CD14-positive monocyte (primary cell): Measurements from ENCODE around the gene SEC24A. TPM values are rescaled to one million over a fixed set of nuclear protein-coding genes. Genes with fewer than 3 reads are reported as not detected.

Source experiments
- DNase-seq, 3 donors: peaks; one replicate each; pipeline ENCODE4 v3.0.0-alpha.2; 2011 to 2022
- H2AFZ ChIP-seq: 2 replicates; pipeline ENCODE4 v1.6.0; 2012; ENCODE audit warnings: mild to moderate bottlenecking, low read depth, low read length, inconsistent platforms; ENCODE audit not compliant: insufficient read depth, poor library complexity, severe bottlenecking
- H3K27ac ChIP-seq, 2 donors: 1 replicate in 1 of 2; 2 replicates in 1 of 2; pipeline ENCODE4 v1.5.1; 2012 to 2013; ENCODE audit warnings: low read length in 2 of 2, control low read depth in 1 of 2, inconsistent platforms in 1 of 2, low read depth in 1 of 2, mild to moderate bottlenecking in 1 of 2
- H3K27me3 ChIP-seq, 2 donors: one replicate each; pipeline versions ENCODE4 v1.6.0 to v1.6.1; 2011 to 2013; ENCODE audit warnings: low read length in 2 of 2; ENCODE audit not compliant: control insufficient read depth in 2 of 2, insufficient read depth in 2 of 2
- H3K36me3 ChIP-seq, 2 donors: replicated peaks in 1 of 2; 1 replicate in 1 of 2; 2 replicates in 1 of 2; pipeline versions ENCODE4 v1.5.1 to v1.6.1; 2012 to 2013; ENCODE audit warnings: low read length in 2 of 2, control low read depth in 1 of 2, inconsistent platforms in 1 of 2, mild to moderate bottlenecking in 1 of 2; ENCODE audit not compliant: insufficient read depth in 2 of 2, control insufficient read depth in 1 of 2
- H3K4me1 ChIP-seq, 2 donors: 1 replicate in 1 of 2; 2 replicates in 1 of 2; pipeline versions ENCODE4 v1.5.1 to v1.6.1; 2012 to 2013; ENCODE audit warnings: low read length in 2 of 2, control low read depth in 1 of 2, inconsistent platforms in 1 of 2, mild to moderate bottlenecking in 1 of 2, moderate library complexity in 1 of 2; ENCODE audit not compliant: insufficient read depth in 2 of 2, control insufficient read depth in 1 of 2
- H3K4me2 ChIP-seq: replicated peaks from 2 replicates; pipeline ENCODE3; 2012; ENCODE audit warnings: low read length, moderate library complexity, mild to moderate bottlenecking; ENCODE audit not compliant: poor library complexity, severe bottlenecking; ENCODE audit errors: extremely low read depth
- H3K4me3 ChIP-seq, 3 experiments: fragments of 200-600 bp in 1 of 3; sonication (generic) in 1 of 3; replicated peaks in 1 of 3; 1 replicate in 2 of 3; 2 replicates in 1 of 3; pipeline ENCODE4 v1.5.1; 2011 to 2013; ENCODE audit warnings: low read length in 3 of 3, mild to moderate bottlenecking in 3 of 3, control low read depth in 2 of 3, low read depth in 2 of 3, inconsistent platforms in 1 of 3, moderate library complexity in 1 of 3
- H3K79me2 ChIP-seq: 2 replicates; pipeline ENCODE4 v1.6.0; 2012; ENCODE audit warnings: mild to moderate bottlenecking, control low read depth, inconsistent platforms, low read length, moderate library complexity; ENCODE audit not compliant: insufficient read depth
- H3K9ac ChIP-seq: 2 replicates; pipeline ENCODE4 v1.6.0; 2017; ENCODE audit warnings: low read length, mild to moderate bottlenecking; ENCODE audit not compliant: insufficient read depth, poor library complexity, severe bottlenecking
- H3K9me3 ChIP-seq, 2 donors: replicated peaks in 1 of 2; 1 replicate in 1 of 2; 2 replicates in 1 of 2; pipeline versions ENCODE4 v1.5.1 to v1.6.1; 2012 to 2013; ENCODE audit warnings: low read length in 2 of 2, control low read depth in 1 of 2; ENCODE audit not compliant: control insufficient read depth in 1 of 2, insufficient read depth in 1 of 2
- H4K20me1 ChIP-seq: 2 replicates; pipeline ENCODE4 v1.6.0; 2012; ENCODE audit warnings: mild to moderate bottlenecking, low read length, control low read depth, moderate library complexity; ENCODE audit not compliant: insufficient read depth
- H3K27ac Mint-ChIP-seq, 7 donors: one replicate each; pipeline ENCODE4 v1.8.0; 2020; ENCODE audit warnings: mild to moderate bottlenecking in 7 of 7, mixed read lengths in 7 of 7, moderate library complexity in 6 of 7, inconsistent platforms in 2 of 7
- H3K27me3 Mint-ChIP-seq, 3 donors: one replicate each; pipeline ENCODE4 v1.8.0; 2021 to 2022; ENCODE audit warnings: low read depth in 3 of 3, mild to moderate bottlenecking in 3 of 3, mixed read lengths in 3 of 3, moderate library complexity in 3 of 3, inconsistent platforms in 1 of 3
- H3K36me3 Mint-ChIP-seq, 2 donors: one replicate each; pipeline ENCODE4 v1.8.0; 2020; ENCODE audit warnings: mixed read lengths in 2 of 2, inconsistent platforms in 1 of 2, mild to moderate bottlenecking in 1 of 2
- H3K4me1 Mint-ChIP-seq: one replicate; pipeline ENCODE4 v1.8.0; 2020; ENCODE audit warnings: mild to moderate bottlenecking, mixed read lengths
- H3K4me3 Mint-ChIP-seq, 2 donors: one replicate each; pipeline ENCODE4 v1.8.0; 2020; ENCODE audit warnings: mild to moderate bottlenecking in 2 of 2, mixed read lengths in 2 of 2, moderate library complexity in 1 of 2
- H3K9me3 Mint-ChIP-seq, 7 donors: one replicate each; pipeline ENCODE4 v1.8.0; 2020 to 2022; ENCODE audit warnings: mixed read lengths in 7 of 7, mild to moderate bottlenecking in 6 of 7, moderate library complexity in 6 of 7, inconsistent platforms in 2 of 7
- CTCF ChIP-seq: fragments of 200-600 bp; IDR thresholded peaks from one replicate; pipeline ENCODE4 v1.8.0; 2022; ENCODE audit warnings: antibody characterized with exemption, mild to moderate bottlenecking
- WGBS: methylation state at CpG from one replicate; pipeline ENCODE4 v1.1.5; 2013; ENCODE audit warnings: missing lambda C conversion rate; ENCODE audit not compliant: insufficient coverage; 5-methylcytosine and 5-hydroxymethylcytosine counted together
- intact Hi-C, 2 donors: fragments of 100-400 bp; cut with micrococcal nuclease; formaldehyde crosslinking; loops; one replicate each; pipeline versions ENCODE4 v1.15.0 to v1.15.1; 2023
- polyA plus RNA-seq, 3 donors: library from polyadenylated mRNA; depleted of rRNA in 1 of 3; unstranded in 2 of 3; stranded (reverse) in 1 of 3; fragments of 300-500 nt in 2 of 3; fragments of >200 nt in 1 of 3; fragmentation: Illumina TruSeq in 2 of 3; gene quantifications; 1 replicate in 2 of 3; 2 replicates in 1 of 3; pipeline ENCODE4 v1.2.3, GENCODE V29; 2012 to 2021

Gene SEC24A
- polyA plus RNA-seq, 3 donors: 4.9 to 8.5 (median 7.7) TPM

DNA sequence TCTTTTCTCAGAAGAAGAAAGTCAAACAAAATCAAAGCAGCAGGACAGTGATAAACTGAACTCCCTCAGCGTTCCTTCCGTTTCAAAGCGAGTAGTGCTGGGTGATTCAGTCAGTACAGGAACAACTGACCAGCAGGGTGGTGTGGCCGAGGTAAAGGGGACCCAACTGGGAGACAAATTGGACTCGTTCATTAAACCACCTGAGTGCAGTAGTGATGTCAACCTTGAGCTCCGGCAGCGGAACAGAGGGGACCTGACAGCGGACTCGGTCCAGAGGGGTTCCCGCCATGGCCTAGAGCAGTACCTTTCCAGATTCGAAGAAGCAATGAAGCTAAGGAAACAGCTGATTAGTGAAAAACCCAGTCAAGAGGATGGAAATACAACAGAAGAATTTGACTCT lies 92.5 kb downstream of the SEC24A start:
- intact Hi-C loops: no loop called here
- Histone ChIP-seq H3K27ac (no peak overlapping the region), H3K4me2 (no peak overlapping the region), H3K79me2 (peaks cover 28% of the 10 kb centered on the region), H3K27me3 (no peaks in the 10 kb centered on the region), H3K36me3 (peaks cover 5 to 18% of the 10 kb centered on the region in 2 donors), H4K20me1 (no peaks in the 10 kb centered on the region), H3K4me1 (peaks cover 28 to 30% of the 10 kb centered on the region in 2 donors), H3K9ac (no peak overlapping the region), H2AFZ (no peak overlapping the region), H3K4me3 (no peak overlapping the region), H3K9me3 (no peaks in the 10 kb centered on the region)
- Mint-ChIP-seq H3K27ac (no peak overlapping the region), H3K4me1 (peaks cover 22% of the 10 kb centered on the region), H3K36me3 (peaks cover 10 to 16% of the 10 kb centered on the region in 2 donors), H3K4me3 (no peak overlapping the region), H3K9me3 (peaks cover 0 to 3% (median 0%) of the 10 kb centered on the region in 7 donors), H3K27me3 (no peaks in the 10 kb centered on the region)
- TF ChIP-seq CTCF: no peak
- WGBS: 90% methylated on average over 11 of the region's 11 CpGs
- DNase-seq: no peak

- Histone ChIP-seq H3K9me3 (no peaks in the 10 kb centered on the region), H3K4me1 (peaks cover 19 to 20% of the 10 kb centered on the region in 2 donors), H2AFZ (no peak overlapping the region), H3K27ac (no peak overlapping the region), H3K36me3 (peaks cover 5 to 18% of the 10 kb centered on the region in 2 donors), H3K4me2 (no peak overlapping the region), H3K79me2 (peaks cover 28% of the 10 kb centered on the region), H3K27me3 (no peaks in the 10 kb centered on the region), H3K4me3 (no peak overlapping the region), H3K9ac (no peak overlapping the region), H4K20me1 (no peaks in the 10 kb centered on the region)
- no peak for TF ChIP-seq CTCF
- peaks cover 16% of the 10 kb centered on the region for H3K4me1 Mint-ChIP-seq
- WGBS: no CpG with 5 or more reads among the region's 2 CpGs
- no peak overlapping the region for H3K4me3 Mint-ChIP-seq
- no peak overlapping the region for H3K27ac Mint-ChIP-seq
- no peaks in the 10 kb centered on the region for H3K27me3 Mint-ChIP-seq
- DNase-seq: no peak
- peaks cover 10 to 16% of the 10 kb centered on the region in 2 donors for H3K36me3 Mint-ChIP-seq
- intact Hi-C loops: no loop called here
- peaks cover 0 to 3% (median 0%) of the 10 kb centered on the region in 7 donors for H3K9me3 Mint-ChIP-seq
These were observed 93.5 kb downstream of the SEC24A start for GRCh38 chr5:134742134-134742533.
